HuH-7.5 (cell line): ENCODE results near the gene NCK1.

Experiments
- DNase-seq: peaks from one replicate; pipeline ENCODE4 v3.0.0; 2011; ENCODE audit warnings: low spot score

Gene NCK1

GRCh38 chr3:136988651-136989050, 126.6 kb downstream of the NCK1 start:
- DNase-seq = no peak

GRCh38 chr3:136989781-136990524, 127.9 kb downstream of the NCK1 start:
- DNase-seq = no peak

GRCh38 chr3:136990826-136991225, 128.8 kb downstream of the NCK1 start:
- no peak for DNase-seq

- DNase-seq = no peak
These were observed 130.1 kb downstream of the NCK1 start for GRCh38 chr3:136992115-136992514.

GRCh38 chr3:136994772-136995516, 132.9 kb downstream of the NCK1 start:
- no peak for DNase-seq

GRCh38 chr3:136995652-136996051, 133.6 kb downstream of the NCK1 start:
- DNase-seq = no peak
